Retinal pigment epithelial cell (primary cell): ENCODE data around the gene SLC26A3.

Experiments
- DNase-seq: peaks from one replicate; pipeline ENCODE4 v3.0.0-alpha.2; 2010; ENCODE audit warnings: low read depth
- H3K4me3 ChIP-seq: 2 replicates; pipeline ENCODE4 v1.5.1; 2011; ENCODE audit warnings: mild to moderate bottlenecking, low read length, control low read depth, moderate library complexity
- CTCF ChIP-seq: conservative IDR thresholded peaks from 2 replicates; pipeline ENCODE4 v1.5.1; 2011; ENCODE audit warnings: low read depth, low read length, control low read depth, inconsistent platforms

The SLC26A3 gene

GRCh38 chr7:107742678-107743566 is 60.1 kb downstream of the SLC26A3 start:
- DNase-seq, result no peak
- peak overlapping the region; percentile 94 for H3K4me3 ChIP-seq
- no peak for TF ChIP-seq CTCF

GRCh38 chr7:107728276-107728675 is 74.7 kb downstream of the SLC26A3 start:
- no peak for DNase-seq
- no peak overlapping the region for H3K4me3 ChIP-seq
- no peak for TF ChIP-seq CTCF

GRCh38 chr7:107726356-107727130 is 76.5 kb downstream of the SLC26A3 start:
- no peak overlapping the region for H3K4me3 ChIP-seq
- no peak for TF ChIP-seq CTCF
- DNase-seq, result no peak

- DNase-seq, result peak; percentile 12
- H3K4me3 ChIP-seq, result no peak overlapping the region
- peak; percentile 59 for TF ChIP-seq CTCF
Observed at GRCh38 chr7:107725138-107725740, 77.8 kb downstream of the SLC26A3 start.

- DNase-seq, result no peak
- TF ChIP-seq CTCF, result no peak
- no peak overlapping the region for H3K4me3 ChIP-seq
Observed at GRCh38 chr7:107723255-107723654, 79.8 kb downstream of the SLC26A3 start.

GRCh38 chr7:107721286-107721685 is 81.7 kb downstream of the SLC26A3 start:
- no peak for TF ChIP-seq CTCF
- DNase-seq, result no peak
- no peak overlapping the region for H3K4me3 ChIP-seq
